MM.1S (cell line): Measurements from ENCODE around the gene TOMM40.

Experiments
- DNase-seq: peaks from one replicate; pipeline ENCODE4 v3.0.0-alpha.2; 2015
- H2AFZ ChIP-seq: fragments of 300-600 bp; sonication (generic); 2 replicates; pipeline ENCODE4 v1.6.0; 2016; ENCODE audit warnings: antibody characterized with exemption, low read length
- H3F3A ChIP-seq: fragments of 300-600 bp; sonication (generic); 2 replicates; pipeline ENCODE4 v1.6.1; 2016; ENCODE audit warnings: mild to moderate bottlenecking, antibody characterized with exemption, low read length, moderate library complexity, mixed read lengths; ENCODE audit not compliant: insufficient read depth
- H3K27ac ChIP-seq: fragments of 300-600 bp; sonication (generic); 2 replicates; pipeline ENCODE4 v1.5.1; 2016; ENCODE audit warnings: mild to moderate bottlenecking, low read length
- H3K27me3 ChIP-seq: fragments of 300-600 bp; sonication (generic); replicated peaks from 2 replicates; pipeline ENCODE4 v1.6.0; 2016; ENCODE audit warnings: low read length; ENCODE audit not compliant: insufficient read depth
- H3K36me3 ChIP-seq: fragments of 300-600 bp; sonication (generic); replicated peaks from 2 replicates; pipeline ENCODE4 v1.6.1; 2016; ENCODE audit warnings: mild to moderate bottlenecking, low read length, mixed read lengths; ENCODE audit not compliant: insufficient read depth
- H3K4me1 ChIP-seq: fragments of 300-600 bp; sonication (generic); 2 replicates; pipeline ENCODE4 v1.6.1; 2016; ENCODE audit warnings: low read length, mixed read lengths
- H3K4me2 ChIP-seq: fragments of 300-600 bp; sonication (generic); 2 replicates; pipeline ENCODE4 v1.6.0; 2016; ENCODE audit warnings: low read depth, low read length
- H3K4me3 ChIP-seq: fragments of 300-600 bp; sonication (generic); 2 replicates; pipeline ENCODE4 v1.5.1; 2016; ENCODE audit warnings: low read length, mixed read lengths
- H3K79me2 ChIP-seq: fragments of 300-600 bp; sonication (generic); 2 replicates; pipeline ENCODE4 v1.6.1; 2016; ENCODE audit warnings: mixed run types, low read length, mixed read lengths
- H3K9ac ChIP-seq: fragments of 300-600 bp; sonication (generic); 2 replicates; pipeline ENCODE4 v1.6.1; 2016; ENCODE audit warnings: low read length, mixed read lengths
- H3K9me2 ChIP-seq: fragments of 300-600 bp; sonication (generic); replicated peaks from 2 replicates; pipeline ENCODE4 v1.6.1; 2016; ENCODE audit warnings: mild to moderate bottlenecking, low read length, mixed read lengths; ENCODE audit not compliant: insufficient read depth
- H3K9me3 ChIP-seq: fragments of 300-600 bp; sonication (generic); replicated peaks from 2 replicates; pipeline ENCODE4 v1.6.1; 2016; ENCODE audit warnings: mild to moderate bottlenecking, low read length, mixed read lengths; ENCODE audit not compliant: insufficient read depth
- H4K20me1 ChIP-seq: fragments of 300-600 bp; sonication (generic); 2 replicates; pipeline ENCODE4 v1.6.1; 2016; ENCODE audit warnings: mild to moderate bottlenecking, low read length, moderate library complexity, mixed read lengths; ENCODE audit not compliant: insufficient read depth
- CTCF ChIP-seq: fragments of 300-600 bp; sonication (generic); IDR thresholded peaks from 2 replicates; pipeline ENCODE4 v1.5.1; 2016; ENCODE audit warnings: antibody characterized with exemption, low read length, mixed read lengths
- EZH2 ChIP-seq: fragments of 300-600 bp; sonication (generic); optimal IDR thresholded peaks from 2 replicates; pipeline ENCODE3; 2017; ENCODE audit warnings: low read depth, mild to moderate bottlenecking, antibody characterized with exemption, low read length, mixed read lengths
- EZH2phosphoT487 ChIP-seq: fragments of 300-600 bp; sonication (generic); IDR thresholded peaks from 2 replicates; pipeline ENCODE4 v1.6.1; 2018; ENCODE audit warnings: antibody characterized with exemption, low read length

Gene TOMM40

GRCh38 chr19:44893332-44894051, 2.4 kb downstream of the TOMM40 start:
- 0 out of 2 replicates have a peak, but pooled peaks cover 6% of the 10 kb centered on the region for H3K4me1 ChIP-seq
- peaks cover 9% of the 10 kb centered on the region for H3F3A ChIP-seq
- H2AFZ ChIP-seq = no peak overlapping the region
- H3K27me3 ChIP-seq = no peaks in the 10 kb centered on the region
- no peak for DNase-seq
- peaks cover 53% of the 10 kb centered on the region for H3K79me2 ChIP-seq
- H3K9me2 ChIP-seq = no peaks in the 10 kb centered on the region
- no peaks in the 10 kb centered on the region for H4K20me1 ChIP-seq
- H3K4me3 ChIP-seq = no peak overlapping the region
- no peak for TF ChIP-seq EZH2
- TF ChIP-seq EZH2phosphoT487 = no peak
- no peak for TF ChIP-seq CTCF
- H3K36me3 ChIP-seq = peaks cover 14% of the 10 kb centered on the region
- H3K4me2 ChIP-seq = no peak overlapping the region
- no peaks in the 10 kb centered on the region for H3K9me3 ChIP-seq
- H3K27ac ChIP-seq = no peak overlapping the region
- H3K9ac ChIP-seq = no peak overlapping the region

DNA sequence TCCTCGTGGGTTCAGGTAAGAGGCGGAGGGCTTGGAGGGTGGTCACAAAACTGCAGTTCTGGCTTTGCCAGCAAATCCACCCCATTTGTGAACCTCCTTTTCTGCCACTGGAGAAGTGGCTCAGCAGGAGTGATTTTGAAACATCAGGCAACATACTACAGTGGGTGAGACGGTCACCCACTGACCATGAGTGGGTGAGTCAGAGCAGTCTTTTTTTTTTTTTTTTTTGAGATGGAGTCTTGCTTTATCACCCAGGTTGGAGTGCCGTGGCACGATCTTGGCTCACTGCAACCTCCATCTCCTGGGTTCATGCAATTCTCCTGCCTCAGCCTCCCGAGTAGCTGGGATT, 3.0 kb downstream of the TOMM40 start:
- DNase-seq = no peak
- H3K9me3 ChIP-seq = no peaks in the 10 kb centered on the region
- 0 out of 2 replicates have a peak, but pooled peaks cover 6% of the 10 kb centered on the region for H3K4me1 ChIP-seq
- H3K79me2 ChIP-seq = peaks cover 53% of the 10 kb centered on the region
- H3K9me2 ChIP-seq = no peaks in the 10 kb centered on the region
- no peak overlapping the region for H3K4me3 ChIP-seq
- no peaks in the 10 kb centered on the region for H3K27me3 ChIP-seq
- peaks cover 14% of the 10 kb centered on the region for H3K36me3 ChIP-seq
- H4K20me1 ChIP-seq = no peaks in the 10 kb centered on the region
- H2AFZ ChIP-seq = no peak overlapping the region
- H3F3A ChIP-seq = peaks cover 9% of the 10 kb centered on the region
- no peak for TF ChIP-seq EZH2
- no peak for TF ChIP-seq CTCF
- TF ChIP-seq EZH2phosphoT487 = no peak
- H3K27ac ChIP-seq = no peak overlapping the region
- no peak overlapping the region for H3K9ac ChIP-seq
- no peak overlapping the region for H3K4me2 ChIP-seq

DNA sequence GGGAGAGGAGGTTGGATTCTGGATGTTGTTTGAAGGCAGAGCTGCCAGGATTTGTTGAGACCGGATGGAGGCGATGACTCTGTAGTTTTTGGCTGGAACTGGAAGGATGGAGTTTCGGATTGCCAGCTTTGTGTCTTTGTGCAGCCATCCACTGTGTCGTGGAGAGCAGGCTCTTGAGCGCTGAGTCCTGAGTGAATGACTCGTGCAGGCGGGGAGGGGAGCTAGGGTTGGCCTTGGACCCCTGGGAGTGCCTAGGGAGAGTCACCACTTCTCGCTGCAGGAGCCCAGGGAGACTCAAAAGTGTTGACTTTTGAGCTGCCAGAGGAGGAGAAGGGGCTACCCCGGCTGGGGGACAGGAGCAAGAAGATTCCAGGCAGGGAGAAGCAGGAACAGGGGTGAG, 3.9 kb downstream of the TOMM40 start:
- 0 out of 2 replicates have a peak, but pooled peaks cover 2% of the 10 kb centered on the region for H3K4me1 ChIP-seq
- H3F3A ChIP-seq = peaks cover 6% of the 10 kb centered on the region
- no peaks in the 10 kb centered on the region for H4K20me1 ChIP-seq
- no peaks in the 10 kb centered on the region for H3K9me2 ChIP-seq
- H3K4me2 ChIP-seq = no peak overlapping the region
- H3K27ac ChIP-seq = no peak overlapping the region
- no peak overlapping the region for H3K9ac ChIP-seq
- TF ChIP-seq CTCF (no peak), EZH2 (no peak), EZH2phosphoT487 (no peak)
- no peak overlapping the region for H3K4me3 ChIP-seq
- H3K9me3 ChIP-seq = no peaks in the 10 kb centered on the region
- no peak overlapping the region for H2AFZ ChIP-seq
- no peak for DNase-seq
- H3K36me3 ChIP-seq = peaks cover 14% of the 10 kb centered on the region
- no peaks in the 10 kb centered on the region for H3K27me3 ChIP-seq
- peaks cover 53% of the 10 kb centered on the region for H3K79me2 ChIP-seq
